NAMALWA (cell line): Measurements from ENCODE around the gene SYNCRIP.
"Not testable (repeated sequence)": the region's sequence is repeated elsewhere in the genome, so short reads cannot be mapped to it uniquely, and the experiment has no call there.

Experiments
- DNase-seq: peaks from one replicate; pipeline ENCODE4 v3.0.0-alpha.2; 2015; ENCODE audit warnings: low spot score

SYNCRIP gene

DNA sequence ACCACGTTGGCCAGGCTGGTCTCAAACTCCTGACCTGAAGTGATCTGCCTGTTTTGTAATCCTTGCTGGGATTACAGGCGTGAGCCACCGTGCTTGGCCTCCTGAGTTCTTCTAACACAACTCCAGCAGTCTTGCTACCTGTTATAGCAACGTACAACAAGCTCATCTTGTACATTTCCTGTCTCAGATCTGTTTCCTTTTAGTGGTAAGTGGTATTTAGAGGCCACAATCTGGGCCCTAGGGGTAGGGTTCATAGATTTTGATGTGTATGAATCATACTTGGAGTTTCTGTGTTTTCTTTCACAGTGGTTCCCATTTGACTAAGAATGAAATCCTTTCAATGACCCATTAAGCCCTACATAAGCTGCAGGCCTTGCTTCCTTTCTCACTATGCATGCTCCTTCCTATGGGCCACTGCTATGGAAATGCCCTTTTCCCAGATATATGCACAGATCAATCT lies 27.1 kb upstream of the SYNCRIP start:
- DNase-seq: peak; percentile 45

DNA sequence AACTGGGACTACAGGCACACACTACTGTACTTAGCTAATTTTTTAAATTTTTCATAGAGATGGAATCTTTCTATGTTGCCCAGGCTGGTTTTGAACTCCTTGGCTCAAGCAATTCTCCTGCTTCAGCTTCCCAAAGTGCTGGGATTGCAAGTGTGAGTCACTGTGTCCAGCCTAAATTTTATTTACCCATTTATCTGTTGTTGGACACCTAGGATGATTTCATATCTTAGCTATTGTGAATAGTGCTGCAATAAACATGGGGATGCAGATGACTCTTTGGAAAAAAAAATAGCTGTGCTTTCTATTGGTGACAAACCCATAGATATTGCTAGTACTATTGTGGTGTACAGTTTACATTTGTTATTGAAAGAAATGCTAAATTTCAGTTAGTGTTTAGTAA lies 19.6 kb upstream of the SYNCRIP start:
- no peak for DNase-seq

GRCh38 chr6:85660181-85660611 lies 17.5 kb upstream of the SYNCRIP start:
- no peak for DNase-seq

DNA sequence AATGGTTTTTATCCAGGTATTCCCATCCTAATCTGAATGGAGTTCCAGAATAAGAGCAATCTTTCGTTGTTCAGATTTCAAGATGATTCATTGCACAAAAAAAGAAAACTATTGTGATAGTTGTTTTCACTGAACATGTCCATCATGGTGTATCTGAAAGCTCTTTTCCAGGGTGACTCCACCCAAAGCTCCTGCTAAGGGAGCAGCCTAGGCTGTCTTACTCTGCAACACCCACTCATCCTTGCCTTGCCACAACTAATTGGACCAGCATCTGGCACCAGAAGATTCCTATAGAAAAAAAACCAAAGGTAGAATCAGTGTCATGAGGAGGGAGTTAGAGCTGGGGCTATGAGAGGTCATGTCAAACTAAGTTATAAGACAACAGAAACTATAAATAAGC lies 7.9 kb upstream of the SYNCRIP start:
- no peak for DNase-seq

- DNase-seq: no peak
Observed at GRCh38 chr6:85644279-85644762, 1.6 kb upstream of the SYNCRIP start.

DNA sequence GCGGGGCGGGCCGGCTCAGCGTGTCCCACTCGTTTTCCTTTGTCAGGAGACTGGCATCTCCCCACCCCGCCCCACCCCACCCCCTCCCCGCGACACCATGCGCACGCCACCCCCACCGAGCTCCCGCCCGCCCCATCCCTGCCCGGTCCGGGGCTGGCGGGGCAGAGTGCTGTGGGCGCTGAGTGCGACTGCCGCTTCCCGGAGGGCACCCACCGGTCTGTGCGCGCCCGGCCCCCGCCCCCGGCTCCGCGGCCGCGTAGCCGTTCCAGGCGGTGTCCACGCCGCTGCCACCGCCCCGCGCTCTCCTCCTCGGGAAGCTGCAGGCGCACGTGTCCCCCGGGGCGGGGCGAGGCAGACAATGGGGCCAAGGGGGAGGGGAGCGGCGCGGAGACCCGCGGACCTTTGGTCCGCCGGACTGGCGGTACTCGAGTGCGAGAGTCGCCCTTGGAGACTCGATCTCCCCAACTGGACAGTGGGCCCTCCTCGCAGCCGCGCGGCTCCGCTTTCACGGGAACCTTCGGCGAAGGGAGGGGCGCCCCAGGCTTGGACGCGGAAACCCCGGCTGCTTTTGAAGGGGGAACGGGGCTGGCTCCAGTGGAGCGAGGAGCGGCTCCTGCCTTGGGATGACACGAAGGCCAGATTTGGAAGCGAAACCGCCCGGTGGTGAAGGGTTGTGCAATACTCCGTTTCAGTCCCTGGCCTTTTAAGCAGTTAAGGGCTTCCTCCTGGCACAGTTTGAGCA lies 1.0 kb upstream of the SYNCRIP start:
- peak; percentile 95 for DNase-seq

- peak; percentile 80 for DNase-seq
Observed at GRCh38 chr6:85641897-85642773, 551 bp downstream of the SYNCRIP start.

GRCh38 chr6:85641522-85641896 lies 1.2 kb downstream of the SYNCRIP start:
- DNase-seq: no peak

GRCh38 chr6:85640821-85641220 lies 1.9 kb downstream of the SYNCRIP start:
- no peak for DNase-seq

GRCh38 chr6:85637579-85637978 lies 5.1 kb downstream of the SYNCRIP start:
- DNase-seq: no peak

GRCh38 chr6:85632164-85632942 lies 10.3 kb downstream of the SYNCRIP start:
- DNase-seq: no peak

DNA sequence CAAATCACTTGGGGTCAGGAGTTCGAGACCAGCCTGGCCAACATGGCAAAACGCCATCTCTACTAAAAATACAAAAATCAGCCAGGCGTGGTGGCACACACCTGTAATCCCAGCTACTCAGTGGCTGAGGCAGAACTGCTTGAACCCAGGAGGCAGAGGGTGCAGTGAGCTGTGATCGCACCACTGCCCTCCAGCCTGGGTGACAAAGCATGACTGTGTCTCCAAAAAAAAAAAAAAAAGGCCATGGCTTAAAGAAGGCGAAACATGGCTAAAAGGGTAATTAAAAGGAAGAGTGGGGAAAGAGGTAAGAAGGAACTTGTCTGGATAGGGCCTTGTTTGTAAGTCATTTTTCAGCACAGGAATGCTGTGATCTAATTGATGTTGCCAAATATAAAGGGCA lies 11.6 kb downstream of the SYNCRIP start:
- DNase-seq: not testable (repeated sequence)

- no peak for DNase-seq
Observed at GRCh38 chr6:85628353-85628752, 14.3 kb downstream of the SYNCRIP start.

DNA sequence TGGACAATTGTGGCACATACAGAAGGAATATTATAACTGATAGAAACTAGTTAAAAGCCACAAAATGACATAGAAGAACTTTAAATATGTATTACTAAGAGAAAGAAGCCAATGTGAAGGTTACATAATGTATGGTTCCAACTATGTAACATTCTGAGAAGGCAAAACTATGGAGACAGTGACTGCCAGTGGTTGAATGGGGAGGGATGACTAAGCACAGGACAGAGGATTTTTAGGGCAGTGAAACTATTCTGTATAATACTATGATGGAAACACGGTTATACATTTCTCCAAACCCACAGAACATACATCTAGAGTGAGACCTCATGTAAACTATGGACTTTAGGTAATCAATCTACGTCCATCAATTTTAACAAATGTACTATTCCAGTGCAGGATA lies 22.4 kb downstream of the SYNCRIP start:
- DNase-seq: no peak

DNA sequence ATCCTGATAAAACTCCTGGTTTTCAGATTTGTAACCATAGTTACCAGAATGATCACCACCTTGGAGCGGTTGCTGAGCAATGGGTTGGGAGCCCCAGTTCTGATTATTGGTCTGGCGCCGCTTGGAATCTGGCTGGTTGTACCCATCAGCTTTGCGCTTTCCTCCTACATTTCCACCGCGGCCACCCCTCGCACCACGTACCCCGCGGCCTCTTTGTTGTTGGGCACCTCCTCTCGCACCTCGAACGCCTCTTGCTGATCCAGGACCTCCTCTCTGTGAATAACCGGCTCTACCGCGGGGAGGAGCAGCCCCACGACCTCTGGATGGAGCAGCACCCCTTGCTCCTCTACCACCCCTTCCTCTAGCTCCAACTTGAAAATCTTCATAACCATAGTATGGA lies 27.9 kb downstream of the SYNCRIP start:
- no peak for DNase-seq

DNA sequence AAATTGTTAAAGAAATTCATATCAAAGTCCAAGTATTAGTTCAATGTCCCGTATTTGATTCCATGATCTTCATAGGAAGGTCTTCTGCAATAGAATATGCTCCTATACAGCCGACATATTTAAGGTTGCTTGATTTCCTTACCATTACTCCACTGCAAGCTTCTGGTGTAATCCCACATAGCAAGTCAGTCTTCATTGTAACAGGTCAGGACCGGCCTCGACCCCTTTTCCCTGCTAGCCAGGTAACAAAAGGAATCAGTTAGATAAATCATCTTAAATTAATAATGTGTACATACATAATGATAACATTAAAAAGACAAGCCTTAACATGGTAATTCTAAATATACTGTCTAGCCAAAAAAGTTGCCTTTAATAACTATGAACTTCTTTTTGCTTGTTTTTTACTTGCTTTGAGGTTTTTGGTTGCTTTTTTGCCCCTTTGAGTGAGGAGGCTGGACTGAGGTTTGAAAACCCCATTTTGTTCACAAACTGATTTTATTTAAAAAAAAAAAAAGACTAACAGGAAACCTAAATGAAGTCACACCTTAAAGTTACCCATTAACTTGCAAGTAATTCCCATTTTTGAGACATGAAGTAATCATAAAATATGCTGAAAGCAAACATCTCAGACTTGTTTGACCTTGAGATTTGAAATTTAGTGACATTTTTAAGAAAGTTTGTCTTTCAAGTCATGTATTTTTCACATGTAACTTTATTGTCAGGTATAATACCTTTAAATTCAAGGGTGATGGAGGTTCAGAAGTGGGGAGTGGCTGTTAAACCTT lies 29.8 kb downstream of the SYNCRIP start:
- DNase-seq: no peak

DNA sequence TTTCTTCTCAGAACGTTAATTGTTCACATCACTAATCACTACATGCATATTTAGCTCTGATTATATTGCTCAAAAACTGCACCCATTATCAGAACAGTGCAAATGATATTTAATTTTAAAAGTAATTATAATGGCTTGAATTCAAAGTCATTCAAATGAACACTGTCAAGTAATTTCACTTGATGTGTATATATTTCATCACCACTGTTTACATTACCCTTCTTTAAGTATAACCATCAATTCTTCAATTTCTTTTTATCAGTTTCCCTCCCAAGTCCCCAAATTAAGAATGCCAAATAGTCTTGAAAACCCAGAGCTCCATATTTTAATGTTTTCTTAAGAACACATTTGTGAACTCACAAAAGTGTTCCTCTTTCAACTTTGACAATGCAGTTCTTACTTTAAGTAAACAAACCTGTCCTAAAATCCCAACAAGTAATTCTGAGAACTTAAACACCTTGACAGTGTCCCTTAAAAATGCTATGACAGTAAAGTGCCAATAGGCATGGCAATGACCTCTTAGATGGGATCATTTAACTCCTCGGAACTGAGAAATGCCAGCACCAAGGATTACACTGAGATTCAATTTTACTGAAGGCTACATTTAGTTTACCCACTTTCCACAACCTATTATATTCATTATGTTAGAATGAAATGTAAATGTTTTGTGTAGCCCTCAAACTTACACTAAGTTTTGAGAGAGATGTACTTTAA lies 32.3 kb downstream of the SYNCRIP start:
- no peak for DNase-seq

- DNase-seq: no peak
Observed at GRCh38 chr6:85602100-85602499, 40.6 kb downstream of the SYNCRIP start.

GRCh38 chr6:85600713-85601313 lies 41.9 kb downstream of the SYNCRIP start:
- DNase-seq: peak; percentile 30

DNA sequence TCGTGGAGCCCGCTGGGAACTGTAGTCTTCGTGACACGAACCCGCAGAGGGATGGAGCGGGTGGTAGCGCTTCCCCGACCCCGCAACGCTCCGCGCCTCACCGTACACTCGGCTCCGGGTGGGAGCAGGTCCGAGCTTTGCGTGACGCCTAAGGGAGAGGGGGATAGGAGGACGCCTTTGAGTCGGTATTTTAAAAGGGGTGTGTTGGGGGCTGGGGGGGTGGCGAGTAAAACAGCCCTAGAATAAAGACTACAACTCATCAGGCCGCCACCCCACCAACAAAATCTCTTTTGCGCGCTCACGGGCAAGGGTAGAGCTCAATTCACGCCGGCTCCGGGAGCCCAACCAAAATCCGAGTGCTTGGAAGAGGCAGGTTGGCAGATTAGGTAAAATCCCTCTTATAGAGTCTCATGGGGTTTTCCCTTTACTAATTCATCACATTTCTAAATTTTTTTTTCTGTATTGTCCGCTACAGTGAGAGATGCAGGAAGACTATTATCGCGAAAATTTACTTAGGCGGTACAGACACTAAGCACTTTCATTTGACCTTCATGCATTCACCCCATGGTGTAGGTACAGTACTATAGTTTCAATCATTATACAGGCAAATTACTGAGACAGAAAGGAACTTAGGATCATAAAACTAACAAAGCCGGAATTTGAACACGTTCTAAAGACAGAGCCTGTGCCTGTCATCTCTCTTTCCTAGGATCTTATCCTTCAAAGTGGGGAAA lies 48.3 kb downstream of the SYNCRIP start:
- peak; percentile 75 for DNase-seq
